ENCODE measurements around the gene MT1G. TPM values are rescaled to one million over a fixed set of nuclear protein-coding genes. Genes with fewer than 3 reads are reported as not detected.

The MT1G gene
- total and polyA plus RNA-seq, 9 of the 15 experiments (the other 6 are each of a cell fraction or from before 2014, with no cell fraction given), result 0.28 to 1.7 (median 0.69) TPM; not detected in 4

DNA sequence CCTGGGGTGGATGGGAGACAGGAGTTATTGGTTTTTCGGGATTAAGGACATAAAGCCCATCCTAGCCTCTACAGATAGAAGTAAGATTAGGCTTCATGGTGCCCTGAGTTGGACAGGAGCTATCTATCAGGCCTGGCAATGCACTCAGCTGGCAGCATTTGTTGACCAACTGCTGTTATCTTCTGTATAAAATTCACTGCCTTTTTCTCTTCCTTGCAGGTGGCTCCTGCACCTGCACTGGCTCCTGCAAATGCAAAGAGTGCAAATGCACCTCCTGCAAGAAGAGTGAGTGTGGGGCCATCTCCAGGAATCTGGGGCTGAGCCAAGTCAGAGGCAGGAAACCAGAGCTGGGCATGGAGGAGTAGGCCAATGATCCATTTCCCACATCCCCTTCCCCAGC lies 28.8 kb downstream of the MT1G start:
- TF ChIP-seq PCBP2 (IDR thresholded peaks at IDR 0.05; ENCODE audit: low read depth, low read length, poor library complexity, severe bottlenecking) (no peak), CHD1 (IDR thresholded peaks at IDR 0.05; ENCODE audit: low read length) (no peak), DDX20 (tag; IDR thresholded peaks at IDR 0.05; ENCODE audit: low read depth) (no peak), ZNF57 (CRISPR knock-in tag; IDR thresholded peaks at IDR 0.05) (no peak), ZNF280B (CRISPR knock-in tag; IDR thresholded peaks at IDR 0.05) (no peak), POLR2A (conservative IDR thresholded peaks at IDR 0.05) (no peak), ESRRB (CRISPR knock-in tag; IDR thresholded peaks at IDR 0.05; ENCODE audit: borderline replicate concordance) (no peak), SETDB1 (IDR thresholded peaks at IDR 0.05; ENCODE audit: low read length) (no peak)
- TF ChIP-seq, protein P1, sequence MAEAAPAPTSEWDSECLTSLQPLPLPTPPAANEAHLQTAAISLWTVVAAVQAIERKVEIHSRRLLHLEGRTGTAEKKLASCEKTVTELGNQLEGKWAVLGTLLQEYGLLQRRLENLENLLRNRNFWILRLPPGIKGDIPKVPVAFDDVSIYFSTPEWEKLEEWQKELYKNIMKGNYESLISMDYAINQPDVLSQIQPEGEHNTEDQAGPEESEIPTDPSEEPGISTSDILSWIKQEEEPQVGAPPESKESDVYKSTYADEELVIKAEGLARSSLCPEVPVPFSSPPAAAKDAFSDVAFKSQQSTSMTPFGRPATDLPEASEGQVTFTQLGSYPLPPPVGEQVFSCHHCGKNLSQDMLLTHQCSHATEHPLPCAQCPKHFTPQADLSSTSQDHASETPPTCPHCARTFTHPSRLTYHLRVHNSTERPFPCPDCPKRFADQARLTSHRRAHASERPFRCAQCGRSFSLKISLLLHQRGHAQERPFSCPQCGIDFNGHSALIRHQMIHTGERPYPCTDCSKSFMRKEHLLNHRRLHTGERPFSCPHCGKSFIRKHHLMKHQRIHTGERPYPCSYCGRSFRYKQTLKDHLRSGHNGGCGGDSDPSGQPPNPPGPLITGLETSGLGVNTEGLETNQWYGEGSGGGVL (CRISPR knock-in tag; IDR thresholded peaks at IDR 0.05), result no peak
- TF ChIP-seq, protein P2, sequence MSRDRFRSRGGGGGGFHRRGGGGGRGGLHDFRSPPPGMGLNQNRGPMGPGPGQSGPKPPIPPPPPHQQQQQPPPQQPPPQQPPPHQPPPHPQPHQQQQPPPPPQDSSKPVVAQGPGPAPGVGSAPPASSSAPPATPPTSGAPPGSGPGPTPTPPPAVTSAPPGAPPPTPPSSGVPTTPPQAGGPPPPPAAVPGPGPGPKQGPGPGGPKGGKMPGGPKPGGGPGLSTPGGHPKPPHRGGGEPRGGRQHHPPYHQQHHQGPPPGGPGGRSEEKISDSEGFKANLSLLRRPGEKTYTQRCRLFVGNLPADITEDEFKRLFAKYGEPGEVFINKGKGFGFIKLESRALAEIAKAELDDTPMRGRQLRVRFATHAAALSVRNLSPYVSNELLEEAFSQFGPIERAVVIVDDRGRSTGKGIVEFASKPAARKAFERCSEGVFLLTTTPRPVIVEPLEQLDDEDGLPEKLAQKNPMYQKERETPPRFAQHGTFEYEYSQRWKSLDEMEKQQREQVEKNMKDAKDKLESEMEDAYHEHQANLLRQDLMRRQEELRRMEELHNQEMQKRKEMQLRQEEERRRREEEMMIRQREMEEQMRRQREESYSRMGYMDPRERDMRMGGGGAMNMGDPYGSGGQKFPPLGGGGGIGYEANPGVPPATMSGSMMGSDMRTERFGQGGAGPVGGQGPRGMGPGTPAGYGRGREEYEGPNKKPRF (IDR thresholded peaks at IDR 0.05; ENCODE audit: low read depth, low read length), result no peak
- Histone ChIP-seq H2AFZ (ENCODE audit: low read depth, low read length) (no peak overlapping the region), H3K4me2 (ENCODE audit: insufficient read depth, low read length) (no peak overlapping the region), H4K20me1 (replicated peaks; ENCODE audit: control insufficient read depth, insufficient read depth, low read length) (0 out of 2 replicates have a peak, but pooled peaks cover 4% of the 10 kb centered on the region), H3K36me3 (ENCODE audit: control insufficient read depth, insufficient read depth, low read length) (no peaks in the 10 kb centered on the region), H3K9ac (ENCODE audit: insufficient read depth in 1 of 2, low read depth in 2 of 2, low read length in 2 of 2) (no peak overlapping the region), H3K4me1 (replicated peaks in 1 of 2; ENCODE audit: control insufficient read depth in 2 of 2, insufficient read depth in 2 of 2, low read length in 2 of 2) (peaks cover 3 to 23% of the 10 kb centered on the region in 2 experiments; a peak in 3 of 5 replicates), H3K79me2 (ENCODE audit: control insufficient read depth, insufficient read depth, low read length) (no peaks in the 10 kb centered on the region), H3K27ac (ENCODE audit: extremely low read depth, low read depth, low read length) (no peak overlapping the region), H3K9me1 (ENCODE audit: control insufficient read depth, insufficient read depth, low read length) (no peaks in the 10 kb centered on the region), H3K4me3 (no peak overlapping the region), H3K27me3 (ENCODE audit: control insufficient read depth in 2 of 2, insufficient read depth in 2 of 2, low read length in 2 of 2) (peaks cover 34 to 72% of the 10 kb centered on the region in 2 experiments), H3K9me3 (replicated peaks; ENCODE audit: control insufficient read depth, insufficient read depth, low read depth, low read length) (no peaks in the 10 kb centered on the region)
- FAIRE-seq, result no peak
- in situ Hi-C loops (cut with MboI) (no loop called here), intact Hi-C loops (cut with micrococcal nuclease) (no loop called here)
- BruUV-seq (replicated peaks), result no TSS peak
- CTCF ChIA-PET (ENCODE audit: low intra/inter-chr PET ratio), result no interaction called here
- DNase-seq (ENCODE audit: extremely low read depth in 1 of 4, low spot score in 3 of 4), result no peak
- POLR2A ChIA-PET, result no interaction called here
- no peak for ATAC-seq
- 0% methylated on average over 1 of the region's 1 CpG for WGBS (ENCODE audit: insufficient coverage, low coverage, missing lambda C conversion rate)

Measured in K562 (cell line).